22Rv1 (cell line): ENCODE measurements around the gene ETNK2.

Source experiments
- CTCF ChIP-seq: fragments of 450-650 bp; IDR thresholded peaks from 2 replicates; pipeline ENCODE4 v1.5.1; 2017; ENCODE audit warnings: mild to moderate bottlenecking
- ZFX ChIP-seq: fragments of 450-650 bp; IDR thresholded peaks from 2 replicates; pipeline ENCODE4 v1.6.1; 2017; ENCODE audit warnings: antibody characterized with exemption, borderline replicate concordance

DNA sequence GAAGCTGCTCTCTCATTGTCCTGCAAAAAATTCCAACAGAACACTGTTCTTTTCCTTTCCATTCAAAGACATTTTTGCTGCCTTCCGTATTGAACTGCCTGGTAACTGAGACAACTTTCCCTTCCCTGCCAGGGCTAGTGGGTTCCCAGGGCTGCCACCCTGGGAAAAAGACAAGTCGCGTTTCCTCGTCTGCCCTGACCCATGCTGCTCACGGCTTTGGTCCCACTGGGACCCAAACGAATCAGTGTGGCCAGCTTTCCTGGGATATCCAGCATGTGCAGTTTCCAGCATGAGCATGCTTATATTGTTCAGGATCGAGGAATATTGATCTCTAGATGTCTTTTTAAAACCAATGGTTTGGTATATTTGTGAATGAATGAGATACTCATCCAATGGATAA, 60.8 kb downstream of the ETNK2 start:
- TF ChIP-seq CTCF (no peak), ZFX (no peak)
